ENCODE results near the gene MAGI2.
"Not testable (repeated sequence)": the region's sequence is repeated elsewhere in the genome, so short reads cannot be mapped to it uniquely, and the experiment has no call there.

The MAGI2 gene

DNA sequence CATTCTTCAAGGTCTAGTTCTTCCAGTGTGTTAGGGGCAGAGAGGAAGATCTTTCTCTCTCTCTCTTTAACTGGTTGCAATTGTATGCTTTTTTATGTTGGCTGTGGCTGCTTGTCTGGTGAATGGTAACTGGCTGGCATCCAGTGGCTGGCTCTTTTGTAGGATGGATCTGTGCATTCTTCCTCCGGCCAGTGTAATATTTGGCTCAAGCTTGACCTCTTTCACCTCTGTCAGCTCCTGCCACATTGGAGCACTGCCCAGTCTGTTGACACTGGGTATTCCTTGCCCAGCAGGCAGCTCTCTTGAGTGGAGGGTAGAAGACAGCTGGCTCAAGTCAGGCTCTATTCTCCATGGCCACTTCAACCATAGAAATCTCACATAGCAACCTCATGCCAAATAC is 1126.6 kb downstream of the MAGI2 start:
- no peak for ATAC-seq

DNA sequence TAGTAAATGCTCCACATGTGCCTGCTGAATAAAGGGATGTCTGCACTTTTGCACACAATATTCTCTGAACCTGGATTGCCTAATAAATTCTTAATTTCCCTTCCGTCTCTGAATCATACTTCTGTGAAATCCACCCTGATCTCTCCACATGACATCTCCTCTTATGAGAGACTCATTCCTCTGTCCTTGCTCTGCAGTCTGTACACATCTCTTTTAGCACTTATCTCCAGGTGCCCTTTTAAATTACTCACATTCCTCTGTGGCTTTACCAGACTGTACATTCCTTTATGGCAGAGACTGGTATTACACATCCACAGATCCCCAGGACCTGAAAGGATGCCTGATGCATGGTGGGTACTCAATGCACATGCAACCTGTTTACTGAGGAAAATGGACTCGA is 1127.3 kb downstream of the MAGI2 start:
- no peak for ATAC-seq

DNA sequence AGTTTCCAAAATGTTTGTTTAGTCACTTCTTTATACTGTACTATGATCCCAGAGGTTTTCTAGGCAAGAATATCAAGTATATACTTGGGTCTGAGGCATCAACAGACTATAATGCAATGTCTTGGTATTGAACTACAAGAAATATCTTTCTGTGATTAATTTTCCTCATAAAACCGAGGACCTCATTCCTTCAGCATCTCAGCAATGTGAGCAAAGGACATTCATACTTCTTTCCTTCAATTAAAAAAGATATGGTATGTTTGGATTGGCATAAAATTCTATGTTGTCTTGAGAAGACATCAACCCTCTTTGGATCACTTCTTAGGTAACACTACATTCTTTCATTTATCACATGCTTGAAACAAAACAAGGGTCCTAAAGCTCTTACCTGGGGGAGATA is 1130.3 kb downstream of the MAGI2 start:
- ATAC-seq: no peak

DNA sequence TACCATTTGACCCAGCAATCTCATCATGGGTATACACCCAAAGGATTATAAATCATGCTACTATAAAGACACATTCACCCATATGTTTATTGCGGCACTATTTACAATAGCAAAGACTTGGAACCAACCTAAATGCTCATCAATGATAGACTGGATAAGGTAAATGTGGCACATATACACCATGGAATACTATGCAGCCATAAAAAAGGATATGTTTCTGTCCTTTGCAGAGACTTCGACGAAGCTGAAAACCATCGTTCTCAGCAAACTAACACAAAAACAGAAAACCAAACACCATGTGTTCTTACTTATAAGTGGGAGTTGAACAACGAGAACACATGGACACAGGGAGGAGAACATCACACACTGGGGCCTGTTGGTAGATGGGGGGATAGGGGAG is 1131.2 kb downstream of the MAGI2 start:
- ATAC-seq: not testable (repeated sequence)

DNA sequence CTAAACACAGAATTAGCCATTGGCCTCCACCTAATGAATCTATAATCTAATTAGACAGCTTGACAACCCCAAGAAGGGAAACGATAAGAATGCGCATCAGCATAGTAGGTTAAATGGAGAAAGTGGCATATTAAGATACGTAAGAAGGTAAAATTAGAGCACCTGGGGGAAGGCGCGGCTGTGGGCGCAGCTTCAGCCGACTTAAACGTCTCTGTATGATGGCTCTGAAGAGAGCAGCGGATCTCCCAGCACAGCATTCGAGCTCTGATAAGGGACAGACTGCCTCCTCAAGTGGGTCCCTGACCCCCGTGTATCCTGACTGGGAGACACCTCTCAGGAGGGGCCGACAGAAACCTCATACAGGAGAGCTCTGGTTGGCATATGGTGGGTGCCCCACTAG is 1136.1 kb downstream of the MAGI2 start:
- ATAC-seq: no peak

DNA sequence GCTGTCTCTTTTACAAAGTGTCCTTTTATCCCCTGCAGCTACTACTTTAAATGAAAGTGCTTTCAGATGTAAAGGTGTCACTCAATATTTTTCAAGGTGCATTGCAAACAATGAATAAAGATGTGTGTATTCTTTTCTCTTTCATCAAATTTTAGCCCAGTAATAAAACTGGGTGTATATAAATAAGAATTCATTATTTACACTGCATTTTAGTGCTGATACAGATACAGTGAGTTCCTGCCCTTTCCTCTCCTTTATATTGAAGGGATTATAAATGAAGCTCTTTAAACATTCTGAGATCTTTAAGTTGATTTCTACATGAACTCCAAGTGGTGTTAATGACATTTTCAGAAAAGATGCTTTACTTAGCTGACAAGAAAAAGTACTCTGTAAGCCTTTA is 1137.4 kb downstream of the MAGI2 start:
- ATAC-seq: no peak

DNA sequence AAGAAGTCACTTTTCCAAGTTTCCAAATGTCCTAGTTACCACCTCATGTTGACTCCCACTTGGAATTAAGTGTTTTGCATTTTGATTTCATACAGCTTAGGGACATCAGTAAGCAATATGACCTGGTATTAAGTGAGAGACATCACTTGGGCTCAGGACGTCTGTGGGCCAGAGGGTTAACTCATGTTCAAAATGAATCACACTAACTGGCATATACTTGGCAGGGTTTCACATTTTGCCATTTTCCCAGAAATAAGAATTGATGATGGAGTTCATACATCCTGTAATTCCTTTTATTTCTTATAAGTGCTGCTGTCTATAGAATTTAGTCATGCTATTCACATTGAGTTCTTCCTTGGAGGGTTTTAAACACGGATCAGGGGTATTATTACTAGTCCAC is 1138.3 kb downstream of the MAGI2 start:
- ATAC-seq: no peak

DNA sequence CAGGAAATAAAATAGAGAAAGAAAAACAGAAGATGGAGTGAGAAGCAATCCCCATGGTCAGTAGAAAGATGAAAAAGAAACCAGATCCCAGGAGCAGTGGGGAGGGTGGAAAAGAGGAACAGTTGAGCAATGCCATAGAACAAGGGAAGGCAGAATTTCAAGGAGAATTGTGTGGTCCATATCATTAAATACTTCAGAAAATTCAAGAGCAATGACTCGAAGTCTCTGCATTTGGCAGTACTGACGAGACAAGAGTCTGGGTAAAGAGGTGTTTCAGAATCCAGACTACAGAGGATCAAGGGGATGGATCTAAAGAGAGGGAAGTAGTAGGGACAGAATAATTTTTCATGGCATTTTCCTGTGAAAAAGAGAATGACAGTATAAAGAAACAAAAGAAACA is 1142.3 kb downstream of the MAGI2 start:
- no peak for ATAC-seq

DNA sequence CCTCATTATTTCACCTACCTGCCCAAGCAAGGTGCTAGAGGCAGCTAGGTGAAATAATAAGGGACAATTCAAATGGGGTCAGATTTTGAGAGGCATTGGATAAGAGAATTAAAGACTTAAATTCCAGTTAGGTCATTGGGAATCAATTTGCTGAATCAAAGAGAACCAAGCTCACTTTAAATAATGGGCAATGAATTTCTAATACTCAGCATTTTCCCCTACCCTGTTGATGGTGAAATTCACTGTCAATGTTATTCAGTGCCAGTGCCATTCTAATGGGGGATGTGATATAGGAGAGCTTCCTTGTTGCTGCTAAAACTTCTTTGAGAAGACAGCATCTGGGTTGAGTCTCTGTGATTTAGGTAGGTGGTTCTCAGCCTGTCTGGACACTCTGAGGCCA is 1145.6 kb downstream of the MAGI2 start:
- no peak for ATAC-seq

DNA sequence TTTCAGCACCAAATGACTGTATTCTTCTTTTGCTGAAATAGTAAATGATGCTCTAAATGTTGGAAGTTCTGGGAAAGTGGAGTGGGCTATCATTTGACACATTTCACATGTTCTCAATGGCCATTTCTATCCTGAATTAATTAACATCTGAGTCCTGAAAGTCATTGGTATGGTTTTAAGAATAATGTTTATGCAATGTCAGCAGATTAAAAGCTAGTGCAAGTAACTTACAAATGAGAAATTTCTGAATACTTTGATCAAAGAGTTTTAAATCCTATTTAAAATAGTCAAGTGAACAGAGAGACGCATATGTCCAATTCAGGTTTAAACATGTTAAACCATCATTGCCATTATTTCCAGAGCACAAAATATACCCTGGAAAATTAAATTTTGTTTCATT is 1146.8 kb downstream of the MAGI2 start:
- ATAC-seq: no peak

DNA sequence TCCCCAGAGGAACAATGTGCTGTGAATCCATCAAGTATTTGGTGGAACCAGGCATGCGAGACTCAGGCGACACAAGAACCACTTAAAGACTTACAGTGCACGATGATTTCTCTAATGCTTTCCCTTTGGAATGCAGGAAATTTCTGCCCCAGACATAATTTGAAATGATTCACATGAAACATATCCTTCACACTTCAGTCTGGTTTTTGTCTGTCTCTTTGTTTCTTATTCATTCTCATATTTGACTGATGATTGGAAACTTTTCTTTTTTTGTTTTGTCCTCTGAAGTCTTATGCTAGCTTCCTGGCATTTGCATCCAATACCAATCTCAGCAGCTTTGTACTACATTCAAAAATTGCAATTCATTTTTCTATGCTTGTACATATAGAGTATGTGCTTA is 1152.1 kb downstream of the MAGI2 start:
- no peak for ATAC-seq

DNA sequence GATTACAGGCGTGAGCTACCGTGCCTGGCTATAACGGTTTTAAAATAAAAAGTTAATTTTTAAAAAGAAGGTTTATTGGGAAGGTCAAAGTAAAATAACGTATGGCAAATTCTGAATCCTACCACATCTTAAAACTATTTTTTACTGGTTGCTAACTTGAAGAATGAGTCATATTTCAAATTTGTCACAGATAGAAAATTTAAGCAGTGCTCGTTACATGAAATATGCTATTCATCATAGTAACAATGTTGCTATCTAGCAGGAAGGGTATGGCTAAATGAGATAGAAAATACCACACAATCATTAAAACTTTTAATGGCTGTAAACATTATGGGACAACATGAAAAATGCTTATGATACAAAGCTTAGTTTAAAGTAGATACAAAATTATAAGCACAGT is 1154.4 kb downstream of the MAGI2 start:
- ATAC-seq: no peak

DNA sequence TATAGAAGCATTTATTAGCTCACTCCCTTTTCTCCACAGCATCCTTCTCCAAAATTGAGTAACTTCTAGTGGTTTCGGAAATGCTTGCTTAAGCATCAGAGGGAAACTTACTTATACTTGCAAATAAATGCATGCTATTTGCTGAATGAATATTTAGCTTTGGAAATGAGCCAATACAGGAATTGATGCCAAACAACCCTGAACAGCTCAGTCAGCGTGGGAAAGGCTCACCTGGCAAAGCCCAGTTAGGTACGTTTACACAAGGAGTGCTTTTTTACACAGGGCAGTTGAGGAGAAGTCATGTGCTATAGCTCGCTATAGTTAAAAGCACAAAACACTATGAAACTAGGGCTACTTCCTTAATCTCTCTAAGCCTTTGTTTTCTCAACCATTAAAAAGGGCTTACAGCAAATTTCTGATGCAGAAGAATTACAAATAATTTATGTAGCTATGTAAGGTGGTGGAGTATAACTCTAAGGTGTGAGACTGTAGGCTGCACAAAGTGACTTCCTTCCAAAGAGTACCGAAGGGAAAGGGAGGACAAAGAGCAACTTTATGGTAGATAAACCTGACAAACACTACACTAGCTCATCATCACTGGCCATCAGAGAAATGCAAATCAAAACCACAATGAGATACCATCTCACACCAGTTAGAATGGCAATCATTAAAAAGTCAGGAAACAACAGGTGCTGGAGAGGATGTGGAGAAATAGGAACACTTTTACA is 1156.7 kb downstream of the MAGI2 start:
- ATAC-seq: no peak

DNA sequence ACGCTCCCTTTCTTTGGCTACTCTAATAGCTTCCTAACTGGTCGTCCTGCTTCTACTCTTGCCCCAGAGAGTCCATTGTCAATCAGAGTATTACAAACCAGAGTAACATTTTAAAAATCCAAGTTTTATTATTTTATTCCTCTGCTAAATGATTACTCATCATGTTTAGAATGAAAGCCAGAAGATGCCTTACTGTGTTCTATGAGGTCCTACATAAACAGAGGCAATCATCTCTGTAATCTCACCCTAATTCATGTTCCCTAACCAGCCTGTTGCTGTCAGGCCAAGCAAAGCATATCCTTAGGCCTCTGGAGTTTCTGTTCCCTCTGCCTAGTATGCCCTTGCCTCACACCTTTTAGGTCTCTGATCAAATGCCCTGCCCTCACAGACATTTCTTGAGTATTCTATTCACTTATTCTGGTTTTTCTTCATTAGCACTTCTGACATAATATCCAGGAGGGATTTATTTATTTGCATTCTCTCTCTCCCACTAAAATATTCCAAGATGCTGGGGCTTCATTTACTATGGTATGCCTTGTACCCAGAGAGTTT is 1157.3 kb downstream of the MAGI2 start:
- no peak for ATAC-seq

DNA sequence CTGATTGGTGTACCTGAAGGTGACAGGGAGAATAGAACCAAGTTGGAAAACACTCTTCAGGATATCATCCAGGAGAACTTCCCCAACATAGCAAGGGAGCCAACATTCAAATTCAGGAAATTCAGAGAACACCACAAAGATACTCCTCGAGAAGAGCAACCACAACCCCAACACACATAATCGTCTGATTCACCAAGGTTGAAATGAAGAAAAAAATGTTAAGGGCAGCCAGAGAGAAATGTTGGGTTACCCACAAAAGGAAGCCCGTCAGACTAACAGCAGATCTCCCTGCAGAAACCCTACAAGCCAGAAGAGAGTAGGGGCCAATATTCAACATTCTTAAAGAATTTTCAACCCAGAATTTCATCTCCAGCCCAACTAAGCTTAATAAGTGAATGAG is 1164.0 kb downstream of the MAGI2 start:
- ATAC-seq: not testable (repeated sequence)

DNA sequence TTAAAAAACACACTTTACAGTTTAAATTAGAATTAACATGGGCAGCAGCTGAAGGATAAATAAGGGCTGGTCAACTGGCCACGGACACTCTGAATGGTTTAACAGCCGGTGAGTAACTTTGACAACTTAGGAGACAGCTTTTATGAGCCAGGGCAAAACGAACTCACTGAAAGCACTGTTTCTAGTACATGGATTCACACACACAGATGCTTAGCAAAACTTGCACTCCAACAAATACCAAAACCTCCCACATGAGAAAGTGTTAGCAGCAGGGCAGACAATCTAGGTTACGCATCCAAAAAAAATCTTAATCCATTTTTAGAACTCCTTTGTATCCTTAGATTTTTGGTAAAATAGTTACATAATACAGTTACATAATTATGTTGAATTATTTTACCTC is 1168.5 kb downstream of the MAGI2 start:
- ATAC-seq: no peak

DNA sequence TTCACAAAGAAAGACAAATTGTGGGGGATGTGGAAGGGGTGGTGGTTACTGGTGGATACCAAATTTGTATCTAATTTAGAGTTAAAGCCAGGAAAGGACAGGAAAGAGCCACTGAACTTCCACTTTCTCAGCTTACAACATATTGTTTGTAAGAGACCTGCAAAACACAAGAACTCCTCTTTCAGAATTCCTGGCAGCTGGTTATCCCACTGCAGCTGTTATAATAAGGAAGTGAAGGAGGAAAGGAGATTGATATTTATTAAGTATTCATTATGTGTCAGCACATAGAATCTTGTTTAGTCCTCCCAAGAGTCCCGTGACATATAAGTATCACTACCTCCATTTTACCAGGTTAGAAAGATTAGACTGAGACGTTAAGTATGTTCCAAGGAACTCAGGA is 1173.2 kb downstream of the MAGI2 start:
- ATAC-seq: no peak

DNA sequence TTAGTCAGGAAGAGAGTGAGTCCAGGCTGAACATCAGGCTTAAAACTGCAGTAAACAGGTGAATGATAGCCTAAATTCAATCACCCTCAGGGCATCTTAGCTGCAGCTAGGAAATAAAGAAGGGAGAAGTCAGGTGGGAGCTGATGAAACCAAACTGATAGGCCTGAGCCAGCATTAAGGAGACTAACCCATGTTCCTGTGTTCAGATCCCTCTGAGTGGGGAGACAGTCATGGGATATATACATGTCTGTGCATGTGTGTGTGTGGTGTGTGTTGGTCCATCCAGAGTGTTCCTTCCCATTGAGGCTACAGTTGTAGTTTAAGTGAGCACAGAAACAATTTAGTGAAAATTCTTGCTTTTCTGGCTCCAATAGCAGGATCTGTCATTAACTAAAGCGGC is 1174.0 kb downstream of the MAGI2 start:
- ATAC-seq: no peak

DNA sequence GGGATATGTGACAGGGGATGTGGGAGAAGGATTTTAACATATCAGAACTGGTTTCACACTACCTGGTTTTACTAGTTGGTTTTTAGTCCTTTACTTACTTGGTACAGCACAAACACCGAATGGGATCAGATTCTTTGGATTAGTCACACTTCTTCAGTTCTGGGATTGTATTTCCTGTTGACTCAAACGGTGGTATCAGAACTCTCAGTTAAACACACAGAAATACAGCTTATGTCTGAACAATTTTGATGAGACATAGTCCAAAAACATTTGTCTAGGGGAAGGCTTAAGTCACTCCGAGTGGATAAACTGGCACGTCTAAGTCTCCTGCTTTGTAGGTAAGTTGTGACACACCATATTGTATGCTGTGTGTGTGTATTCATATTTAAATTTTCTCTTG is 1174.4 kb downstream of the MAGI2 start:
- ATAC-seq: no peak

DNA sequence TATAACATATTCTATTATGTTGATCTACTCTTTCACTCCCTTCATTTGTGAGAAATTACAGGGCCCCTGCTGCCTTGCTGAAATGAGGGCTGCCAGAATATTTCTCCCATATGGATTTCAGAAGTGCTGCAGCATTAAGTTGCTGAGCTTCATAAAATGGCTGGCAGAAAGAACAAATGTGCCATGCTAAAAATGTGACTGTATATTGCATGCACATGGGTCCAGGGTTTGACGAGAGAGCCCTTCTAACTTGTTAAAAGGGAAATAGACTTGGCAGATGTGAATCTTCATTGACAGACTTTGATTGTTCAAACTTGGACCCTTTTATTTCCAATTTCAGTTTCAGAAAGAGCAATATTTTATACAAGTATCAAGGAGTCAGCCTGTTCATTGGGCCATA is 1186.3 kb downstream of the MAGI2 start:
- no peak for ATAC-seq

DNA sequence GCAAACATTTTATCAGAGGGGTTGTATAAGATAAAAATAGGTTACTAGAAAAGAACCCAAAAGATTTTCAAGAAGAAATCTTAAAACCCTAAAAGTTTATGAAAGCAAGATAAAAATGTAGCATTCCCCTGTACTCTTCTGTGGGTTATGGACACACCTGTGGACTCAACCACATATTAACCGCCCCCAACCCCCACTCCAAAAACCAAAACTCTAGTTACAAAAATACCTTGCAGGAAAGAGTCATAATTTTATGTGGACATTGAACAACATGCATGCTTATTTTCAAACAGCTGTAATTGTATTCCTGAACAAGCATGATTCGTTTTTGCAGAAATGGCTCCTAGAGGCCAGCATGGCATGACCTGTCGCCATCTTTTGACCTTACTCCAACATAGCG is 1188.0 kb downstream of the MAGI2 start:
- no peak for ATAC-seq

DNA sequence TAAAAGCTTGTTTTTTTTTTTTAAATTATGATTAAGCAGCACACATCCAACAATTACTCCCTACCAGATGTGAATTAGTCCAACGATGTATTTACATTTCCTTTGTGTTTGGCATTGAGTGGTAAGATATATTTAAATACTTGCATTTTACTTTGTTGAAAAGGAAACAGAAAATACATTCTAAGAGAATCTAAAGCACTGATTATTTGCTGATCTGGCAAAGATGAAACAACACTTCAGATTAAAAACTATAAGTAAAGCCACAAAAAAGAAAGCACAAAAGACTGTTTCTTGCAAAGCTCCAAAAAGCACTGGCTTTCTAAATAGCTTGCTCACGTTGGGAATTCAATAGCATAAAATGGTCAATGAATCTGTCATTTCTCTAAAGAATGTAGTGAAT is 1188.4 kb downstream of the MAGI2 start:
- no peak for ATAC-seq

DNA sequence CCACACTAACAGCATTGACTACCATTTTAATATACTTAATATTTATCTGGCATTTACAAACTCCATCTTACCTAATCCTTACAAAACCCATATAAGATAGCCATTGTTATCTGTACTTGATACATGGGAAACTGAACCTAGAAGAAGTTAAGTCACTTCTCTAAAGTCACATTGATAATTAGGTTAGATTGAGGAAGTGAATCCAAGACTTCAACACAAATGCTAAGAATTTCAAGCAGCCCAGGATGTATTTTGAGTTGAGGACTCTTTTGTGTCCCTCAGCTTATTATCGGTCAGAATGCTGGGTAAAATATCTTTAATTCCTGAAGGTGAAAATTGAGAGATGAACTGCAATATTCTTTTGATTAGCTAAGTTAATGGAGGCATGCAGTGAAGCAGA is 1189.4 kb downstream of the MAGI2 start:
- no peak for ATAC-seq

DNA sequence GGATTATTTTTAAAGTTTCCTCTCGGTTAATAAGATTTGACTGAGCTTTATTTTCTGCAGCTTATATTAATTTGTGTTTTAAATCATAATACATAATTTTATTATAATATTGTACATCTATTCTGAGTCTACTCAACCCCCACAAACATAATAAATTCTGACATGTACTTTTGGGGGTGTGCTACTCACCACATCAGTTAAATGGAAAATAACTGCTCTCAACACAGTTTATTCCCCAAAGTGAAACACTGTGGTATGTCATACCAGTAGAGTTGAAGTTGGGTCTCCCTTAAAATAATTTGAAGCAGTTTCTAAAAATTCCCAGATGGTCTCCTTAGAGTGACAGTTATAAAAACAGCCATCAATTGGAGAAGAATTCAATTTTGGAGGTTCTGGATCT is 1191.7 kb downstream of the MAGI2 start:
- no peak for ATAC-seq

DNA sequence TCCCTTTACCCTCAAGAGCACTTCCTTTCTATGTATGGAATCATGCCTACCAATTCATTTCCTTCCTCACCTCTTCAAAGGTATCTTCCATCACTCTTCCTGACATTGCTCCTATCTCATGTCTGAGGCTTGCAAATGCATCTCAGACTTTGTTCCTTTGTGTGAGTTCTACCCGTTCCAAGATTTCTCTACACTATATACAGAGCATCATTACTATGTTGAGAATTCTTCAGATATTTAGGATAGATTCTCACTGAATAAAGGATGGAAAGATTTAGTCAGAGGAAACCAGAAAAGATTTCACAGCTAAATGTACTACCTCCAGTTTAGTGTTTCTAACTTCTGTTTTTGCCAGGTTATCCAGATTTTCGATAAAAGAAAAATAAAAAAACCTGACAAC is 1192.2 kb downstream of the MAGI2 start:
- ATAC-seq: no peak
